HG02623 (cell line): Measurements from ENCODE around the gene NEK2.

Experiments
- ATAC-seq: cut with Tn5 transposase; IDR thresholded peaks from one replicate; pipeline ENCODE4 v1.9.1; 2021; ENCODE audit warnings: moderate library complexity; ENCODE audit not compliant: unreplicated experiment

Gene NEK2

GRCh38 chr1:211612786-211613107, 62.7 kb downstream of the NEK2 start:
- no peak for ATAC-seq
